Breast epithelium (tissue), 3 donors: ENCODE data around the gene HDAC8.

ENCODE experiments used
- CTCF ChIP-seq, 3 donors: fragments of 450-650 bp; IDR thresholded peaks; one replicate each; pipeline ENCODE4 v1.5.1; 2016 to 2017; ENCODE audit warnings: antibody characterized with exemption in 3 of 3, mild to moderate bottlenecking in 3 of 3, moderate library complexity in 3 of 3
- POLR2A ChIP-seq: fragments of 450-650 bp; IDR thresholded peaks from one replicate; pipeline ENCODE4 v1.6.1; 2016; ENCODE audit warnings: antibody characterized with exemption, mild to moderate bottlenecking, moderate library complexity
- POLR2AphosphoS5 ChIP-seq, 3 donors: sonication (generic); formaldehyde crosslinking; IDR thresholded peaks; one replicate each; pipeline ENCODE4 v1.6.1; 2017; ENCODE audit warnings: antibody characterized with exemption in 3 of 3

GRCh38 chrX:72295745-72296144 lies 276.9 kb downstream of the HDAC8 start:
- TF ChIP-seq POLR2A (no peak), CTCF (IDR thresholded peaks at IDR 0.05) (no peak), POLR2AphosphoS5 (IDR thresholded peaks at IDR 0.05) (no peak)
